GM23338 (cell line): Measurements from ENCODE around the gene THBS1.

Experiments
- CTCF ChIP-seq, 2 experiments: fragments of 200-600 bp in 1 of 2; sonication (generic) in 1 of 2; conservative IDR thresholded peaks; 2 replicates each; pipeline versions ENCODE4 v1.5.1 to v1.6.1; 2016 to 2017; ENCODE audit warnings: antibody characterized with exemption in 2 of 2, low read depth in 2 of 2, mild to moderate bottlenecking in 2 of 2, moderate library complexity in 1 of 2
- EZH2 ChIP-seq: fragments of 200-600 bp; sonication (generic); IDR thresholded peaks from one replicate; pipeline ENCODE4 v1.8.0; 2017; ENCODE audit warnings: antibody characterized with exemption, mild to moderate bottlenecking, low read depth; ENCODE audit not compliant: unreplicated experiment
- EZH2phosphoT487 ChIP-seq: fragments of 200-600 bp; sonication (generic); IDR thresholded peaks from one replicate; pipeline ENCODE4 v1.8.1; 2018; ENCODE audit warnings: antibody characterized with exemption; ENCODE audit not compliant: unreplicated experiment
- REST ChIP-seq: IDR thresholded peaks from one replicate; pipeline ENCODE4 v1.6.1; 2018; ENCODE audit warnings: antibody characterized with exemption; ENCODE audit not compliant: unreplicated experiment
- STAT1 ChIP-seq: IDR thresholded peaks from one replicate; pipeline ENCODE4 v1.6.1; 2016; ENCODE audit warnings: antibody characterized with exemption; ENCODE audit not compliant: unreplicated experiment
- ZNF331 ChIP-seq: fragments of 250-450 bp; sonication (Bioruptor Pico); IDR thresholded peaks from 2 replicates; pipeline ENCODE4 v1.5.0; 2020; ENCODE audit warnings: low read depth, mild to moderate bottlenecking, moderate library complexity

GRCh38 chr15:39587096-39587721 is 6.3 kb downstream of the THBS1 start:
- TF ChIP-seq CTCF (conservative IDR thresholded peaks at IDR 0.05; ENCODE audit: low read depth in 2 of 2) (no peak), REST (no peak), EZH2 (no peak), STAT1 (no peak), ZNF331 (CRISPR knock-in tag) (no peak), EZH2phosphoT487 (no peak)
